H1 (cell line): ENCODE results near the gene TDP1. TPM values are rescaled to one million over a fixed set of nuclear protein-coding genes. Genes with fewer than 3 reads are reported as not detected.

Experiments used
- CTCF ChIA-PET: fragments of 300-600 bp; sonication (Branson Sonifier 250); formaldehyde crosslinking; loops from one replicate; lab custom pipeline; 2021; ENCODE audit not compliant: partially characterized antibody; lab: Charles Lee
- POLR2A ChIA-PET: fragments of 300-600 bp; sonication (Branson Sonifier 250); formaldehyde crosslinking; loops from one replicate; lab custom pipeline; 2021; ENCODE audit warnings: inconsistent platforms; ENCODE audit not compliant: partially characterized antibody; lab: Charles Lee
- DNase-seq, 2 experiments: peaks; one replicate each; pipeline versions ENCODE4 v3.0.0 to v3.0.0-alpha.2; 2010 to 2022; ENCODE audit warnings: low spot score in 2 of 2, low read depth in 1 of 2, mixed read lengths in 1 of 2
- FAIRE-seq: peaks from 2 replicates; lab custom pipeline; 2011; peaks lifted over from hg19 to GRCh38; lab: Jason Lieb, UNC
- H2AFZ ChIP-seq: 2 replicates; pipeline ENCODE4 v1.8.1; 2012; ENCODE audit warnings: low read length, inconsistent platforms
- H2AK5ac ChIP-seq: 2 replicates; pipeline ENCODE4 v1.6.1; 2013; ENCODE audit warnings: low read depth, low read length
- H2BK120ac ChIP-seq: replicated peaks from 2 replicates; pipeline ENCODE3; 2013; ENCODE audit warnings: low read depth, low read length, inconsistent platforms
- H2BK12ac ChIP-seq: 2 replicates; pipeline ENCODE4 v1.6.1; 2013; ENCODE audit warnings: low read depth, low read length
- H2BK15ac ChIP-seq: 2 replicates; pipeline ENCODE4 v1.6.1; 2013; ENCODE audit warnings: low read length
- H2BK20ac ChIP-seq: 2 replicates; pipeline ENCODE4 v1.6.1; 2013; ENCODE audit warnings: low read length
- H2BK5ac ChIP-seq: 2 replicates; pipeline ENCODE4 v1.6.1; 2013; ENCODE audit warnings: low read depth, low read length
- H3K14ac ChIP-seq: 2 replicates; pipeline ENCODE4 v1.6.1; 2013; ENCODE audit warnings: inconsistent platforms; ENCODE audit not compliant: insufficient read length
- H3K18ac ChIP-seq: 2 replicates; pipeline ENCODE4 v1.6.1; 2013; ENCODE audit warnings: low read length; ENCODE audit errors: extremely low read depth
- H3K23ac ChIP-seq: 2 replicates; pipeline ENCODE4 v1.6.1; 2013; ENCODE audit warnings: inconsistent platforms; ENCODE audit not compliant: insufficient read length
- H3K23me2 ChIP-seq: 2 replicates; pipeline ENCODE4 v1.6.1; 2013; ENCODE audit warnings: low read depth, low read length
- H3K27ac ChIP-seq: 2 replicates; pipeline ENCODE4 v1.6.1; 2011; ENCODE audit warnings: low read depth, low read length, inconsistent platforms
- H3K27me3 ChIP-seq, 4 experiments: replicated peaks in 1 of 4; 1 replicate in 1 of 4; 2 replicates in 3 of 4; pipeline versions ENCODE4 v1.6.1 to v1.8.1; 2011 to 2013; ENCODE audit warnings: low read length in 3 of 4, mild to moderate bottlenecking in 3 of 4, inconsistent platforms in 2 of 4, mixed read lengths in 2 of 4, moderate library complexity in 1 of 4; ENCODE audit not compliant: control insufficient read depth in 3 of 4, insufficient read depth in 3 of 4; ENCODE audit errors: extremely low read depth in 1 of 4
- H3K36me3 ChIP-seq, 4 experiments: 2 replicates each; pipeline versions ENCODE4 v1.6.1 to v1.8.1; 2011 to 2013; ENCODE audit warnings: mild to moderate bottlenecking in 4 of 4, low read length in 3 of 4, moderate library complexity in 2 of 4, control low read depth in 1 of 4, inconsistent platforms in 1 of 4; ENCODE audit not compliant: insufficient read depth in 4 of 4, control insufficient read depth in 2 of 4
- H3K4ac ChIP-seq: replicated peaks from 2 replicates; pipeline ENCODE3; 2013; ENCODE audit warnings: low read length, low read depth, mixed read lengths, inconsistent platforms; ENCODE audit not compliant: insufficient read length
- H3K4me1 ChIP-seq, 4 experiments: replicated peaks in 1 of 4; 1 replicate in 1 of 4; 2 replicates in 3 of 4; pipeline versions ENCODE4 v1.6.1 to v1.8.1; 2011 to 2013; ENCODE audit warnings: low read length in 3 of 4, inconsistent platforms in 2 of 4, mixed read lengths in 1 of 4; ENCODE audit not compliant: insufficient read depth in 4 of 4, control insufficient read depth in 3 of 4
- H3K4me2 ChIP-seq, 2 experiments: 2 replicates each; pipeline versions ENCODE4 v1.6.1 to v1.8.1; 2011 to 2013; ENCODE audit warnings: low read depth in 2 of 2, low read length in 2 of 2, control low read depth in 1 of 2, inconsistent platforms in 1 of 2, mild to moderate bottlenecking in 1 of 2; ENCODE audit not compliant: insufficient read depth in 1 of 2
- H3K4me3 ChIP-seq, 4 experiments: fragments of 200-600, 300-600 bp in 1 of 4; sonication (generic), shearing (Covaris generic), sonication (Bioruptor Twin) in 1 of 4; 2 replicates each; pipeline versions ENCODE4 v1.5.1 to v1.8.1; 2011 to 2016; ENCODE audit warnings: low read length in 4 of 4, low read depth in 3 of 4, control low read depth in 2 of 4, inconsistent platforms in 2 of 4, mild to moderate bottlenecking in 2 of 4, mixed read lengths in 1 of 4, moderate library complexity in 1 of 4; ENCODE audit not compliant: insufficient read depth in 2 of 4; ENCODE audit errors: extremely low read depth in 1 of 4
- H3K56ac ChIP-seq: replicated peaks from 2 replicates; pipeline ENCODE3; 2013; ENCODE audit warnings: low read depth, mild to moderate bottlenecking, mixed read lengths, low read length, inconsistent platforms; ENCODE audit not compliant: insufficient read length
- H3K79me1 ChIP-seq: 2 replicates; pipeline ENCODE4 v1.6.1; 2013; ENCODE audit warnings: low read depth, low read length, control low read depth
- H3K79me2 ChIP-seq, 2 experiments: 2 replicates each; pipeline versions ENCODE4 v1.6.1 to v1.8.1; 2012 to 2013; ENCODE audit warnings: low read length in 2 of 2, mild to moderate bottlenecking in 2 of 2, inconsistent platforms in 1 of 2; ENCODE audit not compliant: insufficient read depth in 2 of 2, control insufficient read depth in 1 of 2
- H3K9ac ChIP-seq, 4 experiments: replicated peaks in 1 of 4; 1 replicate in 1 of 4; 2 replicates in 3 of 4; pipeline versions ENCODE4 v1.6.1 to v1.8.1; 2011 to 2013; ENCODE audit warnings: low read depth in 3 of 4, low read length in 3 of 4, control low read depth in 2 of 4, mild to moderate bottlenecking in 2 of 4, moderate library complexity in 2 of 4, inconsistent platforms in 1 of 4; ENCODE audit errors: extremely low read depth in 1 of 4
- H3K9me3 ChIP-seq, 2 experiments: 2 replicates each; pipeline versions ENCODE4 v1.6.1 to v1.8.1; 2012 to 2013; ENCODE audit warnings: mild to moderate bottlenecking in 2 of 2, moderate library complexity in 2 of 2, control low read depth in 1 of 2, inconsistent platforms in 1 of 2, low read depth in 1 of 2, low read length in 1 of 2, mixed read lengths in 1 of 2; ENCODE audit not compliant: insufficient read depth in 2 of 2
- H4K20me1 ChIP-seq, 2 experiments: replicated peaks in 1 of 2; 2 replicates each; pipeline versions ENCODE3 to v1.8.1; 2011 to 2013; ENCODE audit warnings: inconsistent platforms in 2 of 2, low read length in 2 of 2, mild to moderate bottlenecking in 1 of 2; ENCODE audit not compliant: insufficient read depth in 2 of 2, control insufficient read depth in 1 of 2
- H4K5ac ChIP-seq: 2 replicates; pipeline ENCODE4 v1.6.1; 2013; ENCODE audit warnings: low read length, low read depth, mixed read lengths, inconsistent platforms; ENCODE audit not compliant: insufficient read length
- H4K8ac ChIP-seq: 2 replicates; pipeline ENCODE4 v1.8.0; 2013; ENCODE audit warnings: mild to moderate bottlenecking, moderate library complexity, low read length, inconsistent platforms; ENCODE audit not compliant: insufficient read depth; ENCODE audit errors: extremely low read depth
- H4K91ac ChIP-seq: replicated peaks from 2 replicates; pipeline ENCODE3; 2013; ENCODE audit warnings: low read length, mixed read lengths, inconsistent platforms; ENCODE audit not compliant: insufficient read length
- EP300 ChIP-seq, 2 experiments: IDR thresholded peaks; 1 replicate in 1 of 2; 2 replicates in 1 of 2; pipeline ENCODE4 v1.6.1; 2011 to 2012; ENCODE audit warnings: low read depth in 2 of 2, low read length in 2 of 2, mild to moderate bottlenecking in 2 of 2, borderline replicate concordance in 1 of 2, inconsistent platforms in 1 of 2, moderate library complexity in 1 of 2
- GTF2F1 ChIP-seq: IDR thresholded peaks from 2 replicates; pipeline ENCODE4 v1.6.1; 2012; ENCODE audit warnings: low read depth, low read length, improper control_type of control experiment, borderline replicate concordance
- SP4 ChIP-seq: IDR thresholded peaks from 2 replicates; pipeline ENCODE4 v1.6.1; 2012; ENCODE audit warnings: low read length, inconsistent platforms
- WGBS, 2 experiments: shearing (Covaris generic) in 1 of 2; methylation state at CpG; one replicate each; pipeline versions ENCODE4 v1.1.6 to v1.1.7; 2013 to 2015; ENCODE audit warnings: low lambda C conversion rate in 2 of 2, mixed read lengths in 2 of 2, inconsistent platforms in 1 of 2, low coverage in 1 of 2, missing lambda C conversion rate in 1 of 2; ENCODE audit not compliant: insufficient replicate concordance in 2 of 2, insufficient coverage in 1 of 2, insufficient read length in 1 of 2; ENCODE audit errors: extremely low coverage in 1 of 2, missing lambda C conversion rate in 1 of 2; 5-methylcytosine and 5-hydroxymethylcytosine counted together
- polyA plus RNA-seq, 7 experiments: library from polyadenylated mRNA; depleted of rRNA in 3 of 7; stranded (reverse) in 5 of 7; unstranded in 2 of 7; fragments of >200 nt in 5 of 7; fragments of 200-250 nt in 2 of 7; gene quantifications; 1 replicate in 5 of 7; 2 replicates in 1 of 7; 4 replicates in 1 of 7; pipeline versions ENCODE4 v1.2.1 to v1.2.3, GENCODE V29; 2011 to 2013; ENCODE audit warnings: missing spikeins in 2 of 7, mixed read lengths in 2 of 7
- total RNA-seq: library from RNA; stranded (reverse); fragmentation: NEBNext Ultra II Directional; extraction: Animal tissue kit (Norgen Biotek cat#: 25700); gene quantifications from 2 replicates; pipeline ENCODE4 v1.2.1, GENCODE V29; 2021

Gene TDP1
- total and polyA plus RNA-seq, 2 of the 8 experiments (the other 6 are each of a cell fraction or from before 2014, with no cell fraction given), result 32.2 to 69.9 TPM

DNA sequence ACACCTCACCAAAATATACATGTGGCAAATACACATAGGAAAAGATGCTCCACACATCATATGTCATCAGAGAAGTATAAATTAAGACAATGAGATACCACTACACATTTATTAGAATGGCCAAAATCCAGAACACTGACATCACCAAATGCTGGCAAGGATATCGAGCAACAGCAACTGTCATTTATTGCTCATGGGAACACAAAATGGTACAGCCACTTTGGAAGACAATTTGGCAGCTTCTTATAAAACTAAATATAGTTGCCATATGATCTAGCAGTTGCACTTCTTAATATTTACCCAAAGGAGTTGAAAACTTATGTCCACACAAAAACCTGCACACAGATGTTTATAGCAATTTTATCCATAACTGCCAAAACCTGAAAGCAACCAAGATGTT is 99.1 kb downstream of the TDP1 start:
- Histone ChIP-seq H3K23ac (no peak overlapping the region), H3K27ac (no peak overlapping the region), H2BK20ac (no peak overlapping the region), H3K23me2 (no peaks in the 10 kb centered on the region), H2AK5ac (no peak overlapping the region), H3K79me2 (no peaks in the 10 kb centered on the region), H3K4me3 (no peak overlapping the region), H2BK12ac (no peak overlapping the region), H2BK5ac (no peak overlapping the region), H3K79me1 (no peaks in the 10 kb centered on the region), H3K36me3 (no peaks in the 10 kb centered on the region), H3K4ac (no peak overlapping the region), H3K9ac (no peak overlapping the region), H2BK15ac (no peak overlapping the region), H4K8ac (no peak overlapping the region), H3K27me3 (peaks cover 2 to 7% (median 5%) of the 10 kb centered on the region in 4 experiments; a peak in 6 of 7 replicates), H3K56ac (no peak overlapping the region), H3K14ac (no peak overlapping the region), H2BK120ac (no peak overlapping the region), H2AFZ (no peak overlapping the region), H4K20me1 (no peaks in the 10 kb centered on the region), H3K4me1 (0 out of 7 replicates have a peak, but pooled peaks cover 0 to 2% (median 0%) of the 10 kb centered on the region in 4 experiments), H3K18ac (no peak overlapping the region), H3K4me2 (no peak overlapping the region), H3K9me3 (no peaks in the 10 kb centered on the region), H4K91ac (no peak overlapping the region), H4K5ac (no peak overlapping the region)
- DNase-seq (no peak), FAIRE-seq (no peak)
- 89% methylated on average over 1 of the region's 1 CpG; no CpG with 5 or more reads in 1 of the 2 experiments for WGBS, 2 experiments
- ChIA-PET POLR2A (no interaction called here), CTCF (interaction anchor here (0.6 to 2.2 kb wide), 2 partner anchors 81 to 1713 kb away, joined by 3 to 5 read pairs; no protein-coding TSS in a partner anchor)
- TF ChIP-seq EP300 (IDR thresholded peaks at IDR 0.05; ENCODE audit: borderline replicate concordance in 1 of 2, low read depth in 2 of 2, low read length in 2 of 2), result no peak
- TF ChIP-seq SP4, result no peak
- TF ChIP-seq GTF2F1, result no peak
